Lung (tissue), 12 donors: ENCODE measurements around the gene TEX29. TPM values are rescaled to one million over a fixed set of nuclear protein-coding genes. Genes with fewer than 3 reads are reported as not detected.

Experiments used
- ATAC-seq: fragments of 200-7000 bp; cut with Tn5 transposase; one replicate; pipeline ENCODE4 v1.9.1; 2020; ENCODE audit warnings: moderate number of reproducible peaks; ENCODE audit not compliant: insufficient read depth, low FRiP score
- DNase-seq, 3 donors: peaks; one replicate each; pipeline ENCODE4 v3.0.0-alpha.2; 2013 to 2017
- H3K27ac ChIP-seq, 2 donors: one replicate each; pipeline ENCODE4 v1.5.1; 2013; ENCODE audit warnings: mild to moderate bottlenecking in 2 of 2, moderate library complexity in 2 of 2, control low read depth in 1 of 2, inconsistent platforms in 1 of 2, low read depth in 1 of 2, low read length in 1 of 2
- H3K27me3 ChIP-seq, 3 donors: one replicate each; pipeline ENCODE4 v1.5.1; 2013; ENCODE audit warnings: low read length in 2 of 3; ENCODE audit not compliant: control insufficient read depth in 3 of 3, insufficient read depth in 3 of 3
- H3K36me3 ChIP-seq, 4 donors: one replicate each; pipeline ENCODE4 v1.5.1; 2013; ENCODE audit warnings: low read length in 4 of 4, mild to moderate bottlenecking in 1 of 4, moderate library complexity in 1 of 4; ENCODE audit not compliant: control insufficient read depth in 4 of 4, insufficient read depth in 4 of 4
- H3K4me1 ChIP-seq, 5 donors: one replicate each; pipeline ENCODE4 v1.5.1; 2013; ENCODE audit warnings: low read length in 5 of 5, mild to moderate bottlenecking in 2 of 5, moderate library complexity in 1 of 5; ENCODE audit not compliant: control insufficient read depth in 5 of 5, insufficient read depth in 5 of 5
- H3K4me3 ChIP-seq: one replicate; pipeline ENCODE4 v1.5.1; 2013; ENCODE audit warnings: mild to moderate bottlenecking, control low read depth, moderate library complexity
- H3K9ac ChIP-seq, 2 donors: one replicate each; pipeline ENCODE4 v1.5.1; 2013; ENCODE audit warnings: low read length in 2 of 2, control low read depth in 1 of 2; ENCODE audit not compliant: insufficient read depth in 1 of 2
- H3K9me3 ChIP-seq, 4 donors: one replicate each; pipeline ENCODE4 v1.5.1; 2013; ENCODE audit warnings: low read length in 3 of 4, mild to moderate bottlenecking in 1 of 4, moderate library complexity in 1 of 4; ENCODE audit not compliant: control insufficient read depth in 4 of 4, insufficient read depth in 3 of 4
- WGBS, 2 donors: extraction: QIAGEN DNeasy Blood & Tissue Kit; methylation state at CpG; one replicate each; pipeline ENCODE4 v1.1.7; 2013; 5-methylcytosine and 5-hydroxymethylcytosine counted together
- polyA plus RNA-seq, 2 donors: library from polyadenylated mRNA; stranded (reverse); fragments of 200-250 nt; gene quantifications; one replicate each; pipeline ENCODE4 v1.2.1, GENCODE V29; 2013
- total RNA-seq, 2 donors: library from RNA; depleted of rRNA in 1 of 2; stranded (reverse); fragments of >200 nt in 1 of 2; gene quantifications; one replicate each; pipeline ENCODE4 v1.2.1, GENCODE V29; 2014 to 2021
- TF ChIP-seq, protein P1 (sequence below): IDR thresholded peaks from 2 replicates; pipeline ENCODE4 v1.5.1; 2012; ENCODE audit warnings: mild to moderate bottlenecking; ENCODE audit errors: control extremely low read depth, extremely low read depth
- donor health status: control.
- donor health status: control.
- donor health status: Bipolar disorder and iron deficiency.
- donor health status: healthy.
- donor health status: DM: yes; HTN: yes; CAD: no.

Gene TEX29
- total and polyA plus RNA-seq, 4 donors, result 0.19 to 0.79 (median 0.25) TPM; not detected in 1

DNA sequence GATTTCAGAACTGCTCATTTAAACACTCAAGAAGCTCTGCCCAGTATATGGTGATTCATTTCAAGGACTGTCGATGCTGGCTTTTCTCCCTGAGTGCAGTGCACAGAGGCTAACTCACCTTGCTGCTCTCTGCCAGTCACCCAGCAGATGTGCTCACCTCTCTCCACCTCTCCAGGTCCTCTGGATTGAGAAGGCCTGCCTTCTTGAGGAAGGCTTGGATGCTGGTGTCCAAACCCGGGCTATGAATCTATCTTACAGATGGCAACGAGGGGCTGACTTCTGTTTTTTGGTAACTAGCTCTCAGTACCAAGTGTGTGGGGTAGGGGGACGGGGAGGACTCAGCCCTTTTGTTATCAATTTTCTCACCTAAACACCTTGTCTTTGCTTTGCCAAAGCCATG, 47.6 kb downstream of the TEX29 start:
- Histone ChIP-seq H3K9me3 (no peaks in the 10 kb centered on the region), H3K4me1 (peaks cover 0 to 14% (median 6%) of the 10 kb centered on the region in 5 donors), H3K27ac (no peak overlapping the region), H3K4me3 (no peak overlapping the region), H3K27me3 (no peaks in the 10 kb centered on the region), H3K36me3 (no peaks in the 10 kb centered on the region), H3K9ac (no peak overlapping the region)
- no peak for DNase-seq
- TF ChIP-seq, protein P1, sequence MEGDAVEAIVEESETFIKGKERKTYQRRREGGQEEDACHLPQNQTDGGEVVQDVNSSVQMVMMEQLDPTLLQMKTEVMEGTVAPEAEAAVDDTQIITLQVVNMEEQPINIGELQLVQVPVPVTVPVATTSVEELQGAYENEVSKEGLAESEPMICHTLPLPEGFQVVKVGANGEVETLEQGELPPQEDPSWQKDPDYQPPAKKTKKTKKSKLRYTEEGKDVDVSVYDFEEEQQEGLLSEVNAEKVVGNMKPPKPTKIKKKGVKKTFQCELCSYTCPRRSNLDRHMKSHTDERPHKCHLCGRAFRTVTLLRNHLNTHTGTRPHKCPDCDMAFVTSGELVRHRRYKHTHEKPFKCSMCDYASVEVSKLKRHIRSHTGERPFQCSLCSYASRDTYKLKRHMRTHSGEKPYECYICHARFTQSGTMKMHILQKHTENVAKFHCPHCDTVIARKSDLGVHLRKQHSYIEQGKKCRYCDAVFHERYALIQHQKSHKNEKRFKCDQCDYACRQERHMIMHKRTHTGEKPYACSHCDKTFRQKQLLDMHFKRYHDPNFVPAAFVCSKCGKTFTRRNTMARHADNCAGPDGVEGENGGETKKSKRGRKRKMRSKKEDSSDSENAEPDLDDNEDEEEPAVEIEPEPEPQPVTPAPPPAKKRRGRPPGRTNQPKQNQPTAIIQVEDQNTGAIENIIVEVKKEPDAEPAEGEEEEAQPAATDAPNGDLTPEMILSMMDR, result no peak
- WGBS, 2 donors, result 83 to 94% methylated on average over 4 of the region's 4 CpGs
- ATAC-seq, result no peak

DNA sequence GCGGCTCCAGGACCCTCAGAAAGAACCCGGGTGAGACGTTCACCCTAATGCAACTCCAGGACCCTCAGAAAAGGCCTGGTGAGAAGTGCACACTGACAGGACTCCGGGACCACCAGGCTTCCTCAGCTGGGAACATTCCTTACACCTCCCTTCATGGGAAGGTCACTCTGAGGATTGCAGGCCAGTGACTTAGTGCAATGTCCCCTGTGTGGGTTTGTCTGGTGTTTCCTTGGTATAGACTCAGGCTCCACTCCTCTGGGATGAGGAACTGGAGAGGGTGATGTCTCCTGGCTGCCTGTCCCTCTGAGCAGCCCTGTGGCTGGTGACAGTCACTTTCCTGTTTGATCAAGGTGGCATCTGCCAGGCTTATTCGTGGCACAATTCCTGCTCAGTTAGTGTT, 49.7 kb downstream of the TEX29 start:
- no peak overlapping the region for H3K9ac ChIP-seq
- ATAC-seq, result no peak
- TF ChIP-seq, protein P1, result no peak

DNA sequence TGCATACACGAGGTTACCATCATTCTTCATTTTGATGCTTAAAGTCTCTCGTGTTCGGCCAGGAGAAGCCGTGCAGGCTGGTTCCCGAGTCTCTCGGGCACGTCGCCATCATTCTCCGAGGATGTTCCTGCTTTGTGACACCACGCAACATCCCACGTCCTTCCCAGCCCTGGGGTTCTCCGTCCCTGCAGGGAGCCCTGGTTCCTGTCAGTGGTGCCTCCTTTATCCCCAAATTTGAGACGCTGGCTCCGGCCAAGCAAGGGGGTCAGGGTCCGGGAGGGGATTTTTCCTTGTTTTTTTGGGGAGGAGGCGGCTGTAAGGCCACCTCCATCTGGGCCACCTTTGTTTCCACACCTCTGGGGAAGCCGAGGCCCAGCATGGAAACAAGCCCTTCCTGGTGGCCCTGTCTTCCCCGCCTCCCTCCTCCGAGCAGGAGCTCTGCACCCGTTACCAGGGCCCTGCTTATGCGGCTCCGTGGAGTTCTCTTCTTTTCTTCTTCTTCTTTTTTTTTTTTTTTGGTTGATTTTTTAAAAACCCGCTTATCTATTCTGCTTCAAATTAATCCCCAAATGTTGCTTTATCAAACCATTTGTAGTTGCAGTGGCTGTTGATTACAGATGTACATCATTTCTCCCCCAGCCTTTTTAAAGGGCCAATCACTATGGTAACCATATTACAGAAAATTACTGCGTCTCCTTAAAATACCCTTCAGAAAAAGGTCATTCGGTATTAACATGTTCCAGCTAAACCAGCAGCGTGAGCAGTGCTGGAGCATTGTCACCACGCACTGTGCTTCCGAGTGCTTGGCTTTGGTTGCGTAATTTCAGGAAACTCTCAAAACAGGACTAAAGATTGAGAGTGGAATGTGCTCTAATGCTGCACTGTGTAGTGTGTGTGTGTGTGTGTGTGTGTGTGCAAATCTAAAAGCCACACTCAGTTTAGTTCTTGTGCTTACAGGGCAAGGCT, 50.4 kb downstream of the TEX29 start:
- no peaks in the 10 kb centered on the region for H3K36me3 ChIP-seq
- ATAC-seq (peak; percentile 62), DNase-seq (peak; percentile 73 to 92 (median 81))
- no peak overlapping the region for H3K4me3 ChIP-seq
- peaks cover 0 to 14% (median 6%) of the 10 kb centered on the region in 5 donors for H3K4me1 ChIP-seq
- H3K9ac ChIP-seq, result no peak overlapping the region
- 80 to 86% methylated on average over 29 of the region's 29 CpGs for WGBS, 2 donors
- TF ChIP-seq, protein P1, result no peak
- no peak overlapping the region for H3K27ac ChIP-seq
- no peaks in the 10 kb centered on the region for H3K27me3 ChIP-seq
- no peaks in the 10 kb centered on the region for H3K9me3 ChIP-seq

More for the DNA sequence above, 49.7 kb downstream of the TEX29 start:
- no peaks in the 10 kb centered on the region for H3K9me3 ChIP-seq
- 82 to 92% methylated on average over 5 of the region's 5 CpGs for WGBS, 2 donors
- no peaks in the 10 kb centered on the region for H3K27me3 ChIP-seq
- no peak for DNase-seq
- H3K27ac ChIP-seq, result no peak overlapping the region
- H3K4me1 ChIP-seq, result peaks cover 0 to 14% (median 6%) of the 10 kb centered on the region in 5 donors
- no peaks in the 10 kb centered on the region for H3K36me3 ChIP-seq
- no peak overlapping the region for H3K4me3 ChIP-seq
